CD4-positive, alpha-beta T cell treated with Interleukin-1 beta for 1 hour (primary cell): ENCODE measurements around the gene ACCS.

Source experiments
- DNase-seq, 2 donors: peaks; one replicate each; pipeline ENCODE4 v3.0.0-alpha.2; 2020 to 2022

The ACCS gene

GRCh38 chr11:44065841-44066731 is at the start of gene ACCS:
ACCS (plus strand) TSS chr11:44066270; CDS start chr11:44067628, 1,358 bp downstream.
- DNase-seq, result peak; percentile 89 to 90

GRCh38 chr11:44016546-44017442 is 49.3 kb upstream of the ACCS start:
- no peak for DNase-seq

GRCh38 chr11:44017443-44018126 is 48.5 kb upstream of the ACCS start:
- DNase-seq, result no peak

GRCh38 chr11:44018127-44018521 is 47.9 kb upstream of the ACCS start:
- DNase-seq, result no peak

GRCh38 chr11:44018829-44019228 is 47.2 kb upstream of the ACCS start:
- DNase-seq, result no peak

GRCh38 chr11:44024977-44025376 is 41.1 kb upstream of the ACCS start:
- DNase-seq, result no peak

GRCh38 chr11:44025727-44026126 is 40.3 kb upstream of the ACCS start:
- no peak for DNase-seq

GRCh38 chr11:44028401-44028800 is 37.7 kb upstream of the ACCS start:
- no peak for DNase-seq

- no peak for DNase-seq
Measured at GRCh38 chr11:44028816-44029506, 37.1 kb upstream of the ACCS start.

- DNase-seq, result no peak
Measured at GRCh38 chr11:44029507-44029845, 36.6 kb upstream of the ACCS start.

GRCh38 chr11:44029977-44030911 is 35.8 kb upstream of the ACCS start:
- DNase-seq, result no peak

- no peak for DNase-seq
Measured at GRCh38 chr11:44030996-44031395, 35.1 kb upstream of the ACCS start.

- DNase-seq, result no peak
Measured at GRCh38 chr11:44031549-44031948, 34.5 kb upstream of the ACCS start.

GRCh38 chr11:44032299-44033085 is 33.6 kb upstream of the ACCS start:
- no peak for DNase-seq

GRCh38 chr11:44033411-44033850 is 32.6 kb upstream of the ACCS start:
- no peak for DNase-seq

GRCh38 chr11:44033856-44034255 is 32.2 kb upstream of the ACCS start:
- DNase-seq, result no peak

GRCh38 chr11:44034639-44035038 is 31.4 kb upstream of the ACCS start:
- no peak for DNase-seq

- DNase-seq, result peak in 1 of 2 donors; percentile 14
Measured at GRCh38 chr11:44036811-44037657, 29.0 kb upstream of the ACCS start.

- no peak for DNase-seq
Measured at GRCh38 chr11:44037658-44037998, 28.4 kb upstream of the ACCS start.

- no peak for DNase-seq
Measured at GRCh38 chr11:44043157-44043556, 22.9 kb upstream of the ACCS start.
